ENCODE results near the gene PAM16.

PAM16 gene

DNA sequence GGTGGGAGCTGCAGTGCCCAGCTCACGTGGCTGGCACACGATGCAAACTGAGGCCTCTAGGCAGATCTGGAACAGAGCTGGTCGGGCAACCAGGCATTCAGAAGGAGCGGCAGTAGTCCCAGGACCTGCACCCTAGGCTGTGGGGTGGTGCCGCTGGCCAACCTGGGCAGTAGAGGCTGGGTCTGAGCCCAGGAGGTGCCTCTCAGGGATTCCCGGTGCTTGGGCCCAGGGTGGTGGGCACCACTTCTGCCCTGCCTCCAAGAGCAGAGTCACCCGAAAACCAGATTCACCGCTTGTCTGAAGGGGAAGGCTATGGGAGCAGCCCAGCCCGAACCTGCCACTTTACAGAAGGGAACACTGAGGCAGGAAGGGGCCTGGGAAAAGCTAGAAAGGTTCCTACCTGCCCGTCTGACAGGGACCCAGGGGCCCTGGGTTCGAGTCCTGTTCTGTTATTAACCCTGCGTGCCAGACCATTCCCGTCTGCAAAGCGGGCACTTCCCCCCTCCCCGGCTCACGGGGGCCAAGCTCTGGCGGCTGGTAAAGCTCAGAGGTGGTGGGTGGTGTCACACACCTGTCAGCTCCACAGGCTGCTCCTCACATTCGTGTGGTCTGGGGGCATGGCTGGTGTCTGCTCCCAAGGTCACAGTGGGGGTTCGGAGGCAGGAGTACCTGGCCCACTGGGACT, 18.4 kb downstream of the PAM16 start:
- H3K36me3 ChIP-seq (ENCODE audit: control insufficient read depth, insufficient read depth, low read length), result no peaks in the 10 kb centered on the region
- no peak overlapping the region for H2AK5ac ChIP-seq (ENCODE audit: low read length)
- no peaks in the 10 kb centered on the region for H3K27me3 ChIP-seq (ENCODE audit: insufficient read depth, low read length, poor library complexity)
- H3K4me1 ChIP-seq (ENCODE audit: control insufficient read depth, low read depth, low read length), result no peaks in the 10 kb centered on the region
- no peaks in the 10 kb centered on the region for H3K79me2 ChIP-seq (ENCODE audit: control insufficient read depth, insufficient read depth, low read length)
- no peak overlapping the region for H3K9ac ChIP-seq (ENCODE audit: low read length)
- no peak overlapping the region for H3K18ac ChIP-seq (ENCODE audit: low read length)
- no peak overlapping the region for H4K8ac ChIP-seq (ENCODE audit: low read depth, low read length)
- H3K56ac ChIP-seq (ENCODE audit: low read length), result no peak overlapping the region
- H4K5ac ChIP-seq (ENCODE audit: low read length), result no peak overlapping the region
- H3K27ac ChIP-seq (ENCODE audit: low read depth, low read length), result no peak overlapping the region
- no peak overlapping the region for H3K4me2 ChIP-seq (ENCODE audit: low read length)
- no peak overlapping the region for H3K4ac ChIP-seq (ENCODE audit: low read depth, low read length)
- H2BK5ac ChIP-seq (ENCODE audit: low read length), result no peak overlapping the region
- WGBS (ENCODE audit: extremely low coverage, insufficient coverage, low lambda C conversion rate), result no CpG with 5 or more reads among the region's 19 CpGs
- H3K4me3 ChIP-seq (ENCODE audit: low read length), result no peak overlapping the region
- H3K23ac ChIP-seq (ENCODE audit: low read length), result no peak overlapping the region
- no peaks in the 10 kb centered on the region for H3K79me1 ChIP-seq (ENCODE audit: low read length)
- no peak for DNase-seq
- no peak overlapping the region for H2BK15ac ChIP-seq (replicated peaks; ENCODE audit: low read depth)
- H2BK120ac ChIP-seq (ENCODE audit: low read depth, low read length), result no peak overlapping the region

- H3K9ac ChIP-seq (ENCODE audit: low read length), result no peak overlapping the region
- H2BK120ac ChIP-seq (ENCODE audit: low read depth, low read length), result no peak overlapping the region
- H3K18ac ChIP-seq (ENCODE audit: low read length), result no peak overlapping the region
- H3K4me2 ChIP-seq (ENCODE audit: low read length), result no peak overlapping the region
- H2AK5ac ChIP-seq (ENCODE audit: low read length), result no peak overlapping the region
- no peaks in the 10 kb centered on the region for H3K36me3 ChIP-seq (ENCODE audit: control insufficient read depth, insufficient read depth, low read length)
- no peak overlapping the region for H3K4me3 ChIP-seq (ENCODE audit: low read length)
- H3K23ac ChIP-seq (ENCODE audit: low read length), result no peak overlapping the region
- H3K56ac ChIP-seq (ENCODE audit: low read length), result no peak overlapping the region
- H3K27ac ChIP-seq (ENCODE audit: low read depth, low read length), result no peak overlapping the region
- no peaks in the 10 kb centered on the region for H3K4me1 ChIP-seq (ENCODE audit: control insufficient read depth, low read depth, low read length)
- WGBS (ENCODE audit: extremely low coverage, insufficient coverage, low lambda C conversion rate), result no CpG with 5 or more reads among the region's 14 CpGs
- H2BK5ac ChIP-seq (ENCODE audit: low read length), result no peak overlapping the region
- no peak overlapping the region for H3K4ac ChIP-seq (ENCODE audit: low read depth, low read length)
- no peak overlapping the region for H4K8ac ChIP-seq (ENCODE audit: low read depth, low read length)
- no peaks in the 10 kb centered on the region for H3K79me2 ChIP-seq (ENCODE audit: control insufficient read depth, insufficient read depth, low read length)
- H3K27me3 ChIP-seq (ENCODE audit: insufficient read depth, low read length, poor library complexity), result no peaks in the 10 kb centered on the region
- no peaks in the 10 kb centered on the region for H3K79me1 ChIP-seq (ENCODE audit: low read length)
- no peak for DNase-seq
- H4K5ac ChIP-seq (ENCODE audit: low read length), result no peak overlapping the region
- no peak overlapping the region for H2BK15ac ChIP-seq (replicated peaks; ENCODE audit: low read depth)
Measured at GRCh38 chr16:4332083-4332482, 19.0 kb downstream of the PAM16 start.

DNA sequence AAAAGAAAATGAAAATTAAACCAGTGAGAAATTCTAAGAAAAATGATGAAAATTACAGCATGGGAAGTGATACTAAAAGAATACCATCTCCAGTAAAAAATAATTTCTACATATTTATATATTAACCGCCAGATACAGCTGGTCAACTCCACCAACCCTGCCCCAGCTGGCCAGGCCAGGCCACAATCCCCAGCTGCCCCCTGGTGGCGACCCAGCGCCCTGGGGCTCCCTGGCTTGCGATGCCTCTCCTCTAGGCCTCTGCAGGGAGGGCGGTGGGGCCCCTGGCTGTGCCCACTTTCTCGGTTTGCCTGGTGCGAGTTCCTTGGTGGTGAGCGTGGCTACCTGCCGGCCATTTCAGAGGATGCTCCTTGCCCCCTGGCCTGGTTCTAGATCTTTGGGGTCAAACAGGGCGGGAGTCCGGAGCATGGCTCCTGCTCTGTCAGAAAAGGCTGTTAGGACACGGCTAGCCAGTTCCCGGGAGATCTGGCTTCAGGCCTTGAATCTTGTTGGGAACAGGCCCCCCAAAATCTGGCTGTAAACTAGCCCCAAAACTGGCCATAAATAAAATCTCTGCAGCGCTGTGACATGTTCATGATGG, 20.7 kb downstream of the PAM16 start:
- DNase-seq, result peak; percentile 62

DNA sequence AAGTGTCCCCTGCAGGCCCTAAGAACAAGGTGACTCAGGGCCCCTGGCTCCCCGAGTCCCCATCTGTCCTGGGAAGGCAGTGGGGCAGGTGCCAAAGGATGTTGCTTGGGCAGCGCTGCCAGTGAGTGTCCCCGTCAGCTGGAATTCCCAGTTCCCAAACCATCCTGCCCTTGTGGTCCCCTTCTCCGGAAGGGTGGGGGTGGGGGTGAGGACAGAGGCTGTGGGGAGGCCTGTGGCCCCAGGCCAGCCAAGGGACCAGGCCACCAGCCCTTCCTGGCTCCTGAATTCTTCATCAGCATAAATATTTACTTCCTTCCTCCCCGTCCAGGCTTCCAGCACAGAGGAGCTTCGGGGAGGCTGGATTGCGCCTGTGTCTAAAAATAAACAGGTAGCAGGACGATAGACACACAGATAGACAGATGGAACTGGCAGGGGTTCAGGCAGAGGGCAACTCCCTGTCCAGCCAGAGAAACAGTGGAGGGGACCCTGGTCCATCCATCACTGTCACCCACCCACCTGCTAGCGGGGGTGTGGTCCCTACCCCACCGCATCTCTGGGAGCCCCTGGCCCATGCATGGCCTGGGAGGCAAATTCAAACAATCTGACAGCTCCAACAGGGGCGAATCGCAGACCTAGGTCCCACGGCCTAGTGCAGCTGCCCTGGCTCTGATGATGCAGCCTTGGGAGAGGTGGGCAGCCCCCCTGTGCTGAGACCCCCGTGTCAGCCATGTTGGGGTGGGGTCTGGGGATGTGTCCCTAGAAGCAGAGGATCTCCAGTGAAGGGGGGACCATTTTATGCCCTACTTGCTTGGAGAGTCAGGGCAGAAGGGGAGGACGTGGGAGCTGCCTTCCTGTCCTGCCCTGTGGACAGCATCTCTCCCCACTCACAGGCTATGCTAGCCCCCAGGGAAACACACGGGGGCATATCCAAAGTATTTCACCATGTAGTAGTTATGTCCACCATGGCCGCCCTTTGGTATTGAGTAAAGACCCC, 22.0 kb downstream of the PAM16 start:
- no CpG with 5 or more reads among the region's 17 CpGs for WGBS (ENCODE audit: extremely low coverage, insufficient coverage, low lambda C conversion rate)
- H3K56ac ChIP-seq (ENCODE audit: low read length), result peak overlapping the region; percentile 76
- H3K27ac ChIP-seq (ENCODE audit: low read depth, low read length), result no peak overlapping the region
- no peaks in the 10 kb centered on the region for H3K27me3 ChIP-seq (ENCODE audit: insufficient read depth, low read length, poor library complexity)
- H2BK120ac ChIP-seq (ENCODE audit: low read depth, low read length), result no peak overlapping the region
- no peak overlapping the region for H2BK5ac ChIP-seq (ENCODE audit: low read length)
- peaks cover 7% of the 10 kb centered on the region for H3K79me2 ChIP-seq (ENCODE audit: control insufficient read depth, insufficient read depth, low read length)
- H2BK15ac ChIP-seq (replicated peaks; ENCODE audit: low read depth), result no peak overlapping the region
- no peak overlapping the region for H3K4me3 ChIP-seq (ENCODE audit: low read length)
- H4K5ac ChIP-seq (ENCODE audit: low read length), result no peak overlapping the region
- H3K23ac ChIP-seq (ENCODE audit: low read length), result no peak overlapping the region
- no peaks in the 10 kb centered on the region for H3K36me3 ChIP-seq (ENCODE audit: control insufficient read depth, insufficient read depth, low read length)
- peak overlapping the region; percentile 73 for H3K9ac ChIP-seq (ENCODE audit: low read length)
- no peak overlapping the region for H3K4ac ChIP-seq (ENCODE audit: low read depth, low read length)
- DNase-seq, result no peak
- no peak overlapping the region for H2AK5ac ChIP-seq (ENCODE audit: low read length)
- H4K8ac ChIP-seq (ENCODE audit: low read depth, low read length), result no peak overlapping the region
- H3K4me2 ChIP-seq (ENCODE audit: low read length), result no peak overlapping the region
- peak overlapping the region; percentile 9 for H3K18ac ChIP-seq (ENCODE audit: low read length)
- H3K4me1 ChIP-seq (ENCODE audit: control insufficient read depth, low read depth, low read length), result no peaks in the 10 kb centered on the region
- peaks cover 5% of the 10 kb centered on the region for H3K79me1 ChIP-seq (ENCODE audit: low read length)

More for the DNA sequence above, 20.7 kb downstream of the PAM16 start:
- H3K9ac ChIP-seq (ENCODE audit: low read length), result no peak overlapping the region
- H2BK120ac ChIP-seq (ENCODE audit: low read depth, low read length), result no peak overlapping the region
- H3K4ac ChIP-seq (ENCODE audit: low read depth, low read length), result no peak overlapping the region
- H3K18ac ChIP-seq (ENCODE audit: low read length), result no peak overlapping the region
- H3K4me2 ChIP-seq (ENCODE audit: low read length), result no peak overlapping the region
- no peak overlapping the region for H2BK5ac ChIP-seq (ENCODE audit: low read length)
- H3K36me3 ChIP-seq (ENCODE audit: control insufficient read depth, insufficient read depth, low read length), result no peaks in the 10 kb centered on the region
- no peaks in the 10 kb centered on the region for H3K79me2 ChIP-seq (ENCODE audit: control insufficient read depth, insufficient read depth, low read length)
- no peak overlapping the region for H4K8ac ChIP-seq (ENCODE audit: low read depth, low read length)
- H3K27me3 ChIP-seq (ENCODE audit: insufficient read depth, low read length, poor library complexity), result no peaks in the 10 kb centered on the region
- H4K5ac ChIP-seq (ENCODE audit: low read length), result no peak overlapping the region
- H2AK5ac ChIP-seq (ENCODE audit: low read length), result no peak overlapping the region
- H3K27ac ChIP-seq (ENCODE audit: low read depth, low read length), result no peak overlapping the region
- WGBS (ENCODE audit: extremely low coverage, insufficient coverage, low lambda C conversion rate), result no CpG with 5 or more reads among the region's 14 CpGs
- H3K4me1 ChIP-seq (ENCODE audit: control insufficient read depth, low read depth, low read length), result no peaks in the 10 kb centered on the region
- H2BK15ac ChIP-seq (replicated peaks; ENCODE audit: low read depth), result no peak overlapping the region
- H3K56ac ChIP-seq (ENCODE audit: low read length), result no peak overlapping the region
- H3K79me1 ChIP-seq (ENCODE audit: low read length), result no peaks in the 10 kb centered on the region
- H3K4me3 ChIP-seq (ENCODE audit: low read length), result no peak overlapping the region
- H3K23ac ChIP-seq (ENCODE audit: low read length), result no peak overlapping the region

DNA sequence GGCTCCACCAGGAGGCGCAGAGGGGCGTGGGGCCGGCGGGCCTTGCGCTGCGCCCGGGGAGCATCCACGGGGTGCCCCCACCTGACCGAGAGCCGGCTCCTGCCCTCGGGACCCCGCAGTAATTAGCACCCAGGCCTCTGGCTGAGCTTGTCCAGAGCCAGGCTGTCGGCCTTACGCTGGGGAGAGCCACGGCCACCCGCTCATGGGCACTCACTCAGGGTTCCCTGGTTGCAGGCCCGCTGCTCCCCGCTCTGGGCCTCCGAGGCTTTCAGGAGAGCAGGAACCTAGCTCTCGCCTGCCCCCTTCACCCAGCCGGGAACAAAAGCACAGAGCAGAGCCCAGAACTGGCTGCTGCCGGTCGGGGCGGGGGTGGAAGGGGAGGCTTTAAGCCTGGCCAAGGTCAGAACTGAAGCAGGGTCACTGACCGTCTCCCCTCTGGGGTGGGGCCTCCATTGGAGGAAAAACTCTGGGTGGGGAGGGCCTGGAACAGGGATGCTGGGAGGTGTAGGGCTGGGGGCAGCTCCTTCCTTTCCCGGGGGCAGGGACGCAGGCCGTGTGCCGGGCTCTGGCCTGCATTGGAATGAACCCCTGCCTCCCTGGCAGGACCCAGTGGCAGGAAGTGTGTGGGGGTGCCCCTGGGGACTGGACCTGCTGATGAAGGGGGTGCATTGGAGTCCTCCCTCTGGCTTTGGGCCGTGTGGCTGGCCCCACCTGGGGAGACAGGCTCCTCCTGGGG, 22.9 kb downstream of the PAM16 start:
- no peak overlapping the region for H4K8ac ChIP-seq (ENCODE audit: low read depth, low read length)
- peak overlapping the region; percentile 23 for H3K4me3 ChIP-seq (ENCODE audit: low read length)
- no peak overlapping the region for H4K5ac ChIP-seq (ENCODE audit: low read length)
- H3K36me3 ChIP-seq (ENCODE audit: control insufficient read depth, insufficient read depth, low read length), result no peaks in the 10 kb centered on the region
- H2AK5ac ChIP-seq (ENCODE audit: low read length), result no peak overlapping the region
- peak overlapping the region; percentile 42 for H3K4me2 ChIP-seq (ENCODE audit: low read length)
- peak overlapping the region; percentile 73 for H3K9ac ChIP-seq (ENCODE audit: low read length)
- H3K27ac ChIP-seq (ENCODE audit: low read depth, low read length), result no peak overlapping the region
- WGBS (ENCODE audit: extremely low coverage, insufficient coverage, low lambda C conversion rate), result no CpG with 5 or more reads among the region's 30 CpGs
- H3K79me1 ChIP-seq (ENCODE audit: low read length), result peaks cover 7% of the 10 kb centered on the region
- peak; percentile 94 for DNase-seq
- H3K4ac ChIP-seq (ENCODE audit: low read depth, low read length), result peak overlapping the region; percentile 29
- H2BK120ac ChIP-seq (ENCODE audit: low read depth, low read length), result peak overlapping the region; percentile 19
- no peak overlapping the region for H2BK15ac ChIP-seq (replicated peaks; ENCODE audit: low read depth)
- peaks cover 3% of the 10 kb centered on the region for H3K4me1 ChIP-seq (ENCODE audit: control insufficient read depth, low read depth, low read length)
- peak overlapping the region; percentile 84 for H3K56ac ChIP-seq (ENCODE audit: low read length)
- no peak overlapping the region for H2BK5ac ChIP-seq (ENCODE audit: low read length)
- H3K79me2 ChIP-seq (ENCODE audit: control insufficient read depth, insufficient read depth, low read length), result peaks cover 7% of the 10 kb centered on the region
- H3K23ac ChIP-seq (ENCODE audit: low read length), result peak overlapping the region; percentile 48
- no peaks in the 10 kb centered on the region for H3K27me3 ChIP-seq (ENCODE audit: insufficient read depth, low read length, poor library complexity)
- peak overlapping the region; percentile 76 for H3K18ac ChIP-seq (ENCODE audit: low read length)

All from mesendoderm (in vitro differentiated cells).